Endodermal cell (in vitro differentiated cells): ENCODE results near the gene MED13L. TPM values are rescaled to one million over a fixed set of nuclear protein-coding genes. Genes with fewer than 3 reads are reported as not detected.

ENCODE experiments used
- DNase-seq: peaks from one replicate; pipeline ENCODE4 v3.0.0-alpha.2; 2017
- H3K27ac ChIP-seq: 2 replicates; pipeline ENCODE4 v1.5.1; 2013; ENCODE audit warnings: mild to moderate bottlenecking, low read depth, low read length, moderate library complexity
- H3K27me3 ChIP-seq: 2 replicates; pipeline ENCODE4 v1.6.1; 2013; ENCODE audit warnings: mild to moderate bottlenecking, low read length, moderate library complexity; ENCODE audit not compliant: insufficient read depth, control insufficient read depth, poor library complexity, severe bottlenecking
- H3K36me3 ChIP-seq: 2 replicates; pipeline ENCODE4 v1.7.0; 2013; ENCODE audit warnings: mild to moderate bottlenecking, low read length, moderate library complexity; ENCODE audit not compliant: control insufficient read depth, insufficient read depth
- H3K4me1 ChIP-seq: one replicate; pipeline ENCODE4 v1.7.0; 2013; ENCODE audit warnings: low read length; ENCODE audit not compliant: control insufficient read depth, insufficient read depth
- H3K4me3 ChIP-seq: 2 replicates; pipeline ENCODE4 v1.5.1; 2013; ENCODE audit warnings: mild to moderate bottlenecking, low read length, moderate library complexity
- H3K9ac ChIP-seq: 2 replicates; pipeline ENCODE4 v1.6.1; 2013; ENCODE audit warnings: mild to moderate bottlenecking, low read length, moderate library complexity; ENCODE audit not compliant: poor library complexity, severe bottlenecking; ENCODE audit errors: extremely low read depth
- H3K9me3 ChIP-seq: 2 replicates; pipeline ENCODE4 v1.6.1; 2013; ENCODE audit warnings: mild to moderate bottlenecking, low read length, moderate library complexity; ENCODE audit not compliant: control insufficient read depth
- H3K27ac Mint-ChIP-seq: 2 replicates; pipeline ENCODE4 v1.8.0; 2020; ENCODE audit warnings: mixed read lengths
- H3K27me3 Mint-ChIP-seq: 2 replicates; pipeline ENCODE4 v1.8.0; 2021; ENCODE audit warnings: mild to moderate bottlenecking, mixed read lengths; ENCODE audit not compliant: insufficient read depth
- H3K36me3 Mint-ChIP-seq: 2 replicates; pipeline ENCODE4 v1.8.0; 2020; ENCODE audit warnings: low read depth, mixed read lengths
- H3K4me1 Mint-ChIP-seq: 2 replicates; pipeline ENCODE4 v1.8.0; 2020; ENCODE audit warnings: mixed read lengths
- H3K4me3 Mint-ChIP-seq: 2 replicates; pipeline ENCODE4 v1.8.0; 2020; ENCODE audit warnings: mild to moderate bottlenecking, moderate library complexity, mixed read lengths
- H3K9me3 Mint-ChIP-seq: 2 replicates; pipeline ENCODE4 v1.8.0; 2020; ENCODE audit warnings: mild to moderate bottlenecking, mixed read lengths
- WGBS, 2 experiments: methylation state at CpG; one replicate each; pipeline versions ENCODE4 v1.1.5 to v1.1.7; 2013; ENCODE audit warnings: missing lambda C conversion rate in 2 of 2, mixed read lengths in 1 of 2; ENCODE audit not compliant: insufficient coverage in 1 of 2, insufficient read length in 1 of 2; 5-methylcytosine and 5-hydroxymethylcytosine counted together
- total RNA-seq, 2 donors: library from RNA; stranded (reverse); fragmentation: NEBNext Ultra II Directional in 1 of 2; extraction: Animal tissue kit (Norgen Biotek cat#: 25700) in 1 of 2; gene quantifications; 2 replicates in 1 of 2; 3 replicates in 1 of 2; pipeline ENCODE4 v1.2.1, GENCODE V29; 2021
- TF ChIP-seq, protein P1 (sequence below): fragments of 200-600 bp; sonication (generic); conservative IDR thresholded peaks from 2 replicates; pipeline ENCODE4 v1.5.0; 2021; ENCODE audit warnings: antibody characterized with exemption, mild to moderate bottlenecking

Gene MED13L
- total RNA-seq, 2 donors from 2014 or later = 101 to 111 TPM

DNA sequence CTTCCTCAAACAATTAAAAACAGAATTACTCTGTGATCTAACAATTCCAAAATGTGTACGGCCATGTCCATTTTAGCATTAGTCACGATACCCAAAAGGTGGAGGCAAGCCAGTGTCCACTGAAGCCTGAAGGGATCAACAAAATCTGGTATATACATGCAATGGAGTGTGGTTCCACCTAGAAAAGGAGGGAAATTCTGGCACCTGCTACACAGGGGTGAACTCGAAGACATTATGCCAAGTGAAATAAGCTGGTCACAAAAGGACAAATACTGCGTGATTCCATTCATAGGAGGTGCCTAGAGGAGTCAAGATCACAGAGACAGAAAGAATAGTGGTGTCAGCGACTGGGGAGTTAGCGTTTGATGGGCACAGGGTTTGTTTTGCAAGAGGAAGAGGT, 331.4 kb downstream of the MED13L start:
- 89 to 90% methylated on average over 4 to 6 of the region's 6 CpGs for WGBS, 2 experiments
- peak; percentile 42 for DNase-seq

DNA sequence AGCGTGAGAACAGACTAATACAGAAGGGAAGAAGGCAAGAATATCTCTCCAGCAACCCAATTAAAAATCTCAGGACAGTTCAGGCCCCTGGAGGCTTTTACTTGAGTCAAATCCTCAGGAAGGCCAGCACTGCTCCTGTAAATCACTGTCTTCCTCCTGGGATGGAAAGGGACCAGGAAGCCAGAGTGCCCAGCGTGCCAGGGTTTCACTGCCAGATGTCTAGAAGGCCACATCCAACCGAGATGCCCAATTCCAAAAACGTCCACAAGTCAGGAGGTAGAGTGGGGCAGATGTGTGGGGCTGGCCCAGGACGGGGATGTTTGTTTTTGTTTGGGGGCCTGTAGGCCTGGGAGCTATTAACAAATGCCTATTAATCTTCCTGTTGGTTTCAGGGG, 332.0 kb downstream of the MED13L start:
- DNase-seq = peak; percentile 42
- WGBS, 2 experiments = 93 to 100% methylated on average over 3 to 5 of the region's 5 CpGs
- Mint-ChIP-seq H3K27me3 (no peaks in the 10 kb centered on the region), H3K27ac (no peak overlapping the region), H3K9me3 (no peaks in the 10 kb centered on the region), H3K4me3 (no peak overlapping the region), H3K4me1 (peaks cover 7% of the 10 kb centered on the region), H3K36me3 (peaks cover 3% of the 10 kb centered on the region)
- H3K9me3 ChIP-seq = no peaks in the 10 kb centered on the region
- H3K4me3 ChIP-seq = no peak overlapping the region
- H3K4me1 ChIP-seq = peaks cover 2% of the 10 kb centered on the region
- H3K9ac ChIP-seq = no peak overlapping the region
- H3K36me3 ChIP-seq = peaks cover 6% of the 10 kb centered on the region
- TF ChIP-seq, protein P1, sequence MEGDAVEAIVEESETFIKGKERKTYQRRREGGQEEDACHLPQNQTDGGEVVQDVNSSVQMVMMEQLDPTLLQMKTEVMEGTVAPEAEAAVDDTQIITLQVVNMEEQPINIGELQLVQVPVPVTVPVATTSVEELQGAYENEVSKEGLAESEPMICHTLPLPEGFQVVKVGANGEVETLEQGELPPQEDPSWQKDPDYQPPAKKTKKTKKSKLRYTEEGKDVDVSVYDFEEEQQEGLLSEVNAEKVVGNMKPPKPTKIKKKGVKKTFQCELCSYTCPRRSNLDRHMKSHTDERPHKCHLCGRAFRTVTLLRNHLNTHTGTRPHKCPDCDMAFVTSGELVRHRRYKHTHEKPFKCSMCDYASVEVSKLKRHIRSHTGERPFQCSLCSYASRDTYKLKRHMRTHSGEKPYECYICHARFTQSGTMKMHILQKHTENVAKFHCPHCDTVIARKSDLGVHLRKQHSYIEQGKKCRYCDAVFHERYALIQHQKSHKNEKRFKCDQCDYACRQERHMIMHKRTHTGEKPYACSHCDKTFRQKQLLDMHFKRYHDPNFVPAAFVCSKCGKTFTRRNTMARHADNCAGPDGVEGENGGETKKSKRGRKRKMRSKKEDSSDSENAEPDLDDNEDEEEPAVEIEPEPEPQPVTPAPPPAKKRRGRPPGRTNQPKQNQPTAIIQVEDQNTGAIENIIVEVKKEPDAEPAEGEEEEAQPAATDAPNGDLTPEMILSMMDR = no peak
- H3K27me3 ChIP-seq = no peaks in the 10 kb centered on the region
- no peak overlapping the region for H3K27ac ChIP-seq

More for the DNA sequence above, 331.4 kb downstream of the MED13L start:
- H3K36me3 Mint-ChIP-seq = peaks cover 3% of the 10 kb centered on the region
- no peak overlapping the region for H3K27ac ChIP-seq
- H3K4me3 Mint-ChIP-seq = no peak overlapping the region
- H3K9me3 Mint-ChIP-seq = no peaks in the 10 kb centered on the region
- H3K27me3 ChIP-seq = no peaks in the 10 kb centered on the region
- no peaks in the 10 kb centered on the region for H3K9me3 ChIP-seq
- H3K36me3 ChIP-seq = peaks cover 8% of the 10 kb centered on the region
- peaks cover 7% of the 10 kb centered on the region for H3K4me1 Mint-ChIP-seq
- no peak overlapping the region for H3K4me3 ChIP-seq
- H3K4me1 ChIP-seq = peaks cover 2% of the 10 kb centered on the region
- TF ChIP-seq, protein P1 = no peak
- H3K9ac ChIP-seq = no peak overlapping the region
- no peaks in the 10 kb centered on the region for H3K27me3 Mint-ChIP-seq
- no peak overlapping the region for H3K27ac Mint-ChIP-seq

DNA sequence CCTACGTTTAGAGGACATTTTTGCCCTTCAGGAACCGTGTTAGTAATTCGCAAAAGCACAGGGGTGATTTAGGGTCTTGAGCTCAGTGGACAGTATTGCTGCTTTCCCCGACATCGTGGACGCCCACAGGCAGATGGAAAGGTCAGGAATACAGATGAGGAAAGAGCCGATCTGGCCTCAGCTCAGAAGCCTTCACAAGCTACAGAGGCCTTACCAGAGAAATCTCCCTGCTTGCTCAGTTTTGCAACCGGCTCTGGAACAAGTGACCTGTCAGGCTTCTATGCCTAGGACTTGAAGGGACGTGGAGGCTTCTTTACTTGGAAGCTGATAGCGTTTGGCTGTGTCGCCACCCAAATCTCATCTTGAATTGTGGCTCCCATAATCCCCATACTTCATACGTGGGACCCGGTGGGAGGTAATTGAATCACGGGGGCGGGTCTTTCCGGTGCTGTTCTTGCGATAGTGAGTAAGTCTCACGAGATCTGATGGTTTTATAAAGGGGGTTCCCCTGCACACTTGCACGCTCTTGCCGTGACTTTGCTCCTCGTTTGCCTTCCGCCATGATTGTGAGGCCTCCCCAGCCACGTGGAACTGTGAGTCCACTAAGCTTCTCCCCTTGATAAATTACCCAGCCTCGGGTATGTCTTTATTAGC, 332.5 kb downstream of the MED13L start:
- peak; percentile 46 for DNase-seq
- Mint-ChIP-seq H3K27ac (no peak overlapping the region), H3K4me1 (peaks cover 7% of the 10 kb centered on the region), H3K36me3 (peaks cover 3% of the 10 kb centered on the region), H3K9me3 (no peaks in the 10 kb centered on the region), H3K27me3 (no peaks in the 10 kb centered on the region), H3K4me3 (no peak overlapping the region)
- Histone ChIP-seq H3K4me3 (no peak overlapping the region), H3K9me3 (no peaks in the 10 kb centered on the region), H3K27ac (no peak overlapping the region), H3K4me1 (peaks cover 2% of the 10 kb centered on the region), H3K27me3 (no peaks in the 10 kb centered on the region), H3K36me3 (peaks cover under 1% of the 10 kb centered on the region), H3K9ac (no peak overlapping the region)
- TF ChIP-seq, protein P1 = no peak
- 93 to 98% methylated on average over 21 to 24 of the region's 24 CpGs for WGBS, 2 experiments
